IMR-90 (cell line): Measurements from ENCODE around the gene SYNPO2. TPM values are rescaled to one million over a fixed set of nuclear protein-coding genes. Genes with fewer than 3 reads are reported as not detected.

Experiments used
- ATAC-seq: fragments of 200-7000 bp; cut with Tn5 transposase; 2 replicates; pipeline ENCODE4 v1.9.1; 2020; ENCODE audit warnings: low read depth, mild to moderate bottlenecking, moderate library complexity
- BruUV-seq: library from RNA; stranded (reverse); fragments of 400-500 nt; replicated peaks from 2 replicates; lab custom pipeline; 2021; lab: Mats Ljungman, UMichigan
- CTCF ChIA-PET: fragments of 300-600 bp; formaldehyde crosslinking; extraction: SDS; loops from one replicate; lab custom pipeline; 2021; ENCODE audit warnings: antibody characterized with exemption; lab: Yijun Ruan, JAX
- POLR2A ChIA-PET: fragments of 300-600 bp; sonication (Branson Sonifier 250); formaldehyde crosslinking; loops from one replicate; lab custom pipeline; 2022; ENCODE audit warnings: antibody characterized with exemption; ENCODE audit not compliant: unreplicated experiment; lab: Charles Lee
- DNase-seq: peaks from one replicate; pipeline ENCODE4 v3.0.0; 2013
- H2AFZ ChIP-seq: replicated peaks from 2 replicates; pipeline ENCODE3; 2013; ENCODE audit warnings: low read length, mild to moderate bottlenecking; ENCODE audit not compliant: poor library complexity
- H2AK5ac ChIP-seq: 2 replicates; pipeline ENCODE4 v1.6.1; 2013; ENCODE audit warnings: low read depth, low read length, inconsistent platforms
- H2AK9ac ChIP-seq: replicated peaks from 2 replicates; pipeline ENCODE3; 2013; ENCODE audit warnings: mild to moderate bottlenecking, low read depth, low read length, moderate library complexity; ENCODE audit not compliant: poor library complexity
- H2BK120ac ChIP-seq: 2 replicates; pipeline ENCODE4 v1.6.1; 2013; ENCODE audit warnings: low read depth, low read length, inconsistent platforms
- H2BK15ac ChIP-seq: 3 replicates; pipeline ENCODE4 v1.6.1; 2013; ENCODE audit warnings: low read depth, low read length, inconsistent platforms
- H2BK20ac ChIP-seq: 2 replicates; pipeline ENCODE4 v1.6.1; 2013; ENCODE audit warnings: low read depth, mild to moderate bottlenecking, inconsistent platforms, low read length, moderate library complexity
- H2BK5ac ChIP-seq: 2 replicates; pipeline ENCODE4 v1.6.1; 2013; ENCODE audit warnings: mild to moderate bottlenecking, low read depth, low read length, inconsistent platforms; ENCODE audit not compliant: poor library complexity, severe bottlenecking
- H3K14ac ChIP-seq: replicated peaks from 2 replicates; pipeline ENCODE4 v1.6.1; 2013; ENCODE audit warnings: low read depth, low read length, inconsistent platforms
- H3K18ac ChIP-seq: 2 replicates; pipeline ENCODE4 v1.6.1; 2013; ENCODE audit warnings: low read depth, low read length, control low read depth
- H3K23ac ChIP-seq: 2 replicates; pipeline ENCODE4 v1.6.1; 2013; ENCODE audit warnings: low read depth, low read length, inconsistent platforms
- H3K27ac ChIP-seq: 2 replicates; pipeline ENCODE4 v1.5.1; 2013; ENCODE audit warnings: mild to moderate bottlenecking, control low read depth, low read length; ENCODE audit not compliant: insufficient read depth
- H3K27me3 ChIP-seq: 2 replicates; pipeline ENCODE4 v1.6.1; 2013; ENCODE audit warnings: low read length; ENCODE audit not compliant: control insufficient read depth, insufficient read depth
- H3K36me3 ChIP-seq: 2 replicates; pipeline ENCODE4 v1.6.1; 2013; ENCODE audit warnings: low read length, mixed read lengths; ENCODE audit not compliant: control insufficient read depth, insufficient read depth
- H3K4ac ChIP-seq: 2 replicates; pipeline ENCODE4 v1.6.1; 2013; ENCODE audit warnings: low read depth, low read length, inconsistent platforms
- H3K4me1 ChIP-seq: 2 replicates; pipeline ENCODE4 v1.6.1; 2013; ENCODE audit warnings: low read length, mixed read lengths; ENCODE audit not compliant: control insufficient read depth, insufficient read depth
- H3K4me2 ChIP-seq: 2 replicates; pipeline ENCODE4 v1.6.1; 2013; ENCODE audit warnings: low read depth, mild to moderate bottlenecking, control low read depth, low read length, moderate library complexity
- H3K4me3 ChIP-seq: 2 replicates; pipeline ENCODE4 v1.5.1; 2013; ENCODE audit warnings: low read depth, mild to moderate bottlenecking, control low read depth, low read length, moderate library complexity; ENCODE audit not compliant: insufficient read depth
- H3K56ac ChIP-seq: 2 replicates; pipeline ENCODE4 v1.6.1; 2013; ENCODE audit warnings: low read length, inconsistent platforms; ENCODE audit not compliant: insufficient read depth; ENCODE audit errors: extremely low read depth
- H3K79me1 ChIP-seq, 2 experiments: 2 replicates each; pipeline ENCODE4 v1.6.1; 2013; ENCODE audit warnings: low read length in 2 of 2, inconsistent platforms in 1 of 2, low read depth in 1 of 2
- H3K9ac ChIP-seq: 2 replicates; pipeline ENCODE4 v1.6.1; 2013; ENCODE audit warnings: low read depth, low read length, control low read depth
- H3K9me1 ChIP-seq: 2 replicates; pipeline ENCODE4 v1.6.1; 2013; ENCODE audit warnings: low read length, inconsistent platforms; ENCODE audit not compliant: insufficient read depth
- H3K9me3 ChIP-seq: 2 replicates; pipeline ENCODE4 v1.6.1; 2013; ENCODE audit warnings: low read length; ENCODE audit not compliant: control insufficient read depth, insufficient read depth
- H4K20me1 ChIP-seq: 2 replicates; pipeline ENCODE4 v1.6.1; 2013; ENCODE audit warnings: low read length, inconsistent platforms; ENCODE audit not compliant: insufficient read depth
- H4K5ac ChIP-seq: 2 replicates; pipeline ENCODE4 v1.6.1; 2013; ENCODE audit warnings: mild to moderate bottlenecking, low read depth, low read length, control low read depth
- H4K8ac ChIP-seq, 2 experiments: 2 replicates each; pipeline ENCODE4 v1.6.1; 2013; ENCODE audit warnings: low read depth in 2 of 2, low read length in 2 of 2, control low read depth in 1 of 2, inconsistent platforms in 1 of 2
- H4K91ac ChIP-seq: 2 replicates; pipeline ENCODE4 v1.6.1; 2013; ENCODE audit warnings: low read depth, low read length, inconsistent platforms; ENCODE audit not compliant: insufficient read depth
- BHLHE40 ChIP-seq: fragments of 150-350 bp; IDR thresholded peaks from 2 replicates; pipeline ENCODE4 v1.6.1; 2016; ENCODE audit warnings: mild to moderate bottlenecking, low read depth, low read length
- CTCF ChIP-seq: conservative IDR thresholded peaks from 2 replicates; pipeline ENCODE4 v1.5.1; 2012; ENCODE audit warnings: mild to moderate bottlenecking, low read depth, low read length, improper control_type of control experiment
- ELK1 ChIP-seq: fragments of 150-350 bp; IDR thresholded peaks from 2 replicates; pipeline ENCODE4 v1.6.1; 2016; ENCODE audit warnings: low read depth, mild to moderate bottlenecking, low read length, moderate library complexity, borderline replicate concordance
- FOS ChIP-seq: fragments of 150-350 bp; IDR thresholded peaks from 2 replicates; pipeline ENCODE4 v1.6.1; 2016; ENCODE audit warnings: low read depth, low read length
- MAFK ChIP-seq: IDR thresholded peaks from 2 replicates; pipeline ENCODE4 v1.6.1; 2012; ENCODE audit warnings: low read depth, low read length, improper control_type of control experiment
- MXI1 ChIP-seq: IDR thresholded peaks from 2 replicates; pipeline ENCODE4 v1.6.1; 2012; ENCODE audit warnings: low read depth, mild to moderate bottlenecking, low read length, moderate library complexity, borderline replicate concordance
- NFE2L2 ChIP-seq: fragments of 150-350 bp; IDR thresholded peaks from 2 replicates; pipeline ENCODE4 v1.6.1; 2016; ENCODE audit warnings: low read depth, mild to moderate bottlenecking, low read length
- POLR2A ChIP-seq: IDR thresholded peaks from 2 replicates; pipeline ENCODE4 v1.6.1; 2012; ENCODE audit warnings: mild to moderate bottlenecking, low read depth, low read length
- RAD21 ChIP-seq: IDR thresholded peaks from 2 replicates; pipeline ENCODE4 v1.6.1; 2012; ENCODE audit warnings: low read length, improper control_type of control experiment
- RCOR1 ChIP-seq: IDR thresholded peaks from 2 replicates; pipeline ENCODE4 v1.6.1; 2012; ENCODE audit warnings: mild to moderate bottlenecking, low read length, improper control_type of control experiment; ENCODE audit not compliant: insufficient replicate concordance
- RFX5 ChIP-seq: IDR thresholded peaks from 2 replicates; pipeline ENCODE4 v1.8.0; 2012; ENCODE audit warnings: low read depth, mild to moderate bottlenecking, low read length, moderate library complexity
- USF2 ChIP-seq: fragments of 150-350 bp; IDR thresholded peaks from 2 replicates; pipeline ENCODE4 v1.6.1; 2017; ENCODE audit warnings: mild to moderate bottlenecking, antibody characterized with exemption, low read length, low read depth
- WGBS, 2 experiments: methylation state at CpG; one replicate each; pipeline versions ENCODE4 v1.1.5 to v1.1.7; 2013; ENCODE audit warnings: missing lambda C conversion rate in 2 of 2; ENCODE audit not compliant: insufficient read length in 1 of 2; ENCODE audit errors: extremely low coverage in 2 of 2; 5-methylcytosine and 5-hydroxymethylcytosine counted together
- dilution Hi-C: fragments of 300-500 bp; cut with HindIII; formaldehyde crosslinking; loops from one replicate; pipeline ENCODE4 v1.14.3; 2018; ENCODE audit warnings: low sequenced_read_pairs; ENCODE audit not compliant: unreplicated experiment
- in situ Hi-C: fragments of 300-500 bp; cut with MboI; formaldehyde crosslinking; loops from 3 replicates; pipeline ENCODE4 v1.14.3; 2019; ENCODE audit warnings: low sequenced_read_pairs, inconsistent platforms, mixed read lengths
- intact Hi-C: fragments of 100-400 bp; cut with micrococcal nuclease; formaldehyde crosslinking; loops from 2 replicates; pipeline ENCODE4 v1.10.0; 2022
- polyA plus RNA-seq, 3 experiments: library from polyadenylated mRNA; depleted of rRNA; stranded (reverse); fragments of >200 nt; gene quantifications; 2 replicates each; pipeline ENCODE4 v1.2.3, GENCODE V29; 2012; ENCODE audit warnings: low replicate concordance in 1 of 3
- total RNA-seq: library from RNA; depleted of rRNA; stranded (reverse); fragments of >200 nt; gene quantifications from 2 replicates; pipeline ENCODE4 v1.2.3, GENCODE V29; 2012

The SYNPO2 gene
- total and polyA plus RNA-seq, 2 of the 4 experiments (the other 2 are of a cell fraction) = 0.99 to 1.8 TPM

- peak; percentile 32 for DNase-seq
- Histone ChIP-seq H2BK20ac (no peak overlapping the region), H4K5ac (no peak overlapping the region), H2AK5ac (no peak overlapping the region), H2BK15ac (no peak overlapping the region), H3K27me3 (no peaks in the 10 kb centered on the region), H3K9ac (no peak overlapping the region), H3K14ac (no peak overlapping the region), H2AFZ (no peak overlapping the region), H3K9me1 (no peaks in the 10 kb centered on the region; the same call in 1 of the 2 replicates), H3K56ac (no peak overlapping the region), H3K4me2 (no peak overlapping the region), H2AK9ac (no peak overlapping the region), H2BK5ac (no peak overlapping the region), H3K4ac (no peak overlapping the region), H3K4me3 (no peak overlapping the region), H4K91ac (no peak overlapping the region), H2BK120ac (no peak overlapping the region), H3K23ac (no peak overlapping the region), H4K8ac (no peak overlapping the region), H3K9me3 (no peaks in the 10 kb centered on the region), H4K20me1 (no peaks in the 10 kb centered on the region), H3K79me1 (no peaks in the 10 kb centered on the region), H3K18ac (0 out of 2 replicates have a peak overlapping the region, but pooled peaks have one; percentile 54), H3K27ac (no peak overlapping the region), H3K36me3 (no peaks in the 10 kb centered on the region), H3K4me1 (peaks cover 4% of the 10 kb centered on the region; the same call in 1 of the 2 replicates)
- intact Hi-C loops = no loop called here
- in situ Hi-C loops = no loop called here
- ChIA-PET CTCF (no interaction called here), POLR2A (no interaction called here)
- TF ChIP-seq ELK1 (no peak), RFX5 (no peak), USF2 (no peak), NFE2L2 (no peak), FOS (no peak), POLR2A (no peak), RCOR1 (no peak), RAD21 (no peak), CTCF (no peak), MXI1 (no peak), BHLHE40 (no peak), MAFK (no peak)
- dilution Hi-C loops = no loop called here
- no CpG with 5 or more reads among the region's 3 CpGs for WGBS, 2 experiments
- no TSS peak for BruUV-seq
- no peak for ATAC-seq
Observed at GRCh38 chr4:119068529-119068962, 179.9 kb downstream of the SYNPO2 start.
